H1 (cell line): Measurements from ENCODE around the gene ARHGEF40. TPM values are rescaled to one million over a fixed set of nuclear protein-coding genes. Genes with fewer than 3 reads are reported as not detected.

Experiments
- CTCF ChIA-PET: fragments of 300-600 bp; sonication (Branson Sonifier 250); formaldehyde crosslinking; loops from one replicate; lab custom pipeline; 2021; ENCODE audit not compliant: partially characterized antibody; lab: Charles Lee
- POLR2A ChIA-PET: fragments of 300-600 bp; sonication (Branson Sonifier 250); formaldehyde crosslinking; loops from one replicate; lab custom pipeline; 2021; ENCODE audit warnings: inconsistent platforms; ENCODE audit not compliant: partially characterized antibody; lab: Charles Lee
- DNase-seq, 2 experiments: peaks; one replicate each; pipeline versions ENCODE4 v3.0.0 to v3.0.0-alpha.2; 2010 to 2022; ENCODE audit warnings: low spot score in 2 of 2, low read depth in 1 of 2, mixed read lengths in 1 of 2
- FAIRE-seq: peaks from 2 replicates; lab custom pipeline; 2011; peaks lifted over from hg19 to GRCh38; lab: Jason Lieb, UNC
- H2AFZ ChIP-seq: 2 replicates; pipeline ENCODE4 v1.8.1; 2012; ENCODE audit warnings: low read length, inconsistent platforms
- H2AK5ac ChIP-seq: 2 replicates; pipeline ENCODE4 v1.6.1; 2013; ENCODE audit warnings: low read depth, low read length
- H2BK120ac ChIP-seq: replicated peaks from 2 replicates; pipeline ENCODE3; 2013; ENCODE audit warnings: low read depth, low read length, inconsistent platforms
- H2BK12ac ChIP-seq: 2 replicates; pipeline ENCODE4 v1.6.1; 2013; ENCODE audit warnings: low read depth, low read length
- H2BK15ac ChIP-seq: 2 replicates; pipeline ENCODE4 v1.6.1; 2013; ENCODE audit warnings: low read length
- H2BK20ac ChIP-seq: 2 replicates; pipeline ENCODE4 v1.6.1; 2013; ENCODE audit warnings: low read length
- H2BK5ac ChIP-seq: 2 replicates; pipeline ENCODE4 v1.6.1; 2013; ENCODE audit warnings: low read depth, low read length
- H3K14ac ChIP-seq: 2 replicates; pipeline ENCODE4 v1.6.1; 2013; ENCODE audit warnings: inconsistent platforms; ENCODE audit not compliant: insufficient read length
- H3K18ac ChIP-seq: 2 replicates; pipeline ENCODE4 v1.6.1; 2013; ENCODE audit warnings: low read length; ENCODE audit errors: extremely low read depth
- H3K23ac ChIP-seq: 2 replicates; pipeline ENCODE4 v1.6.1; 2013; ENCODE audit warnings: inconsistent platforms; ENCODE audit not compliant: insufficient read length
- H3K23me2 ChIP-seq: 2 replicates; pipeline ENCODE4 v1.6.1; 2013; ENCODE audit warnings: low read depth, low read length
- H3K27ac ChIP-seq: 2 replicates; pipeline ENCODE4 v1.6.1; 2011; ENCODE audit warnings: low read depth, low read length, inconsistent platforms
- H3K27me3 ChIP-seq, 4 experiments: replicated peaks in 1 of 4; 1 replicate in 1 of 4; 2 replicates in 3 of 4; pipeline versions ENCODE4 v1.6.1 to v1.8.1; 2011 to 2013; ENCODE audit warnings: low read length in 3 of 4, mild to moderate bottlenecking in 3 of 4, inconsistent platforms in 2 of 4, mixed read lengths in 2 of 4, moderate library complexity in 1 of 4; ENCODE audit not compliant: control insufficient read depth in 3 of 4, insufficient read depth in 3 of 4; ENCODE audit errors: extremely low read depth in 1 of 4
- H3K36me3 ChIP-seq, 4 experiments: 2 replicates each; pipeline versions ENCODE4 v1.6.1 to v1.8.1; 2011 to 2013; ENCODE audit warnings: mild to moderate bottlenecking in 4 of 4, low read length in 3 of 4, moderate library complexity in 2 of 4, control low read depth in 1 of 4, inconsistent platforms in 1 of 4; ENCODE audit not compliant: insufficient read depth in 4 of 4, control insufficient read depth in 2 of 4
- H3K4ac ChIP-seq: replicated peaks from 2 replicates; pipeline ENCODE3; 2013; ENCODE audit warnings: low read length, low read depth, mixed read lengths, inconsistent platforms; ENCODE audit not compliant: insufficient read length
- H3K4me1 ChIP-seq, 4 experiments: replicated peaks in 1 of 4; 1 replicate in 1 of 4; 2 replicates in 3 of 4; pipeline versions ENCODE4 v1.6.1 to v1.8.1; 2011 to 2013; ENCODE audit warnings: low read length in 3 of 4, inconsistent platforms in 2 of 4, mixed read lengths in 1 of 4; ENCODE audit not compliant: insufficient read depth in 4 of 4, control insufficient read depth in 3 of 4
- H3K4me2 ChIP-seq, 2 experiments: 2 replicates each; pipeline versions ENCODE4 v1.6.1 to v1.8.1; 2011 to 2013; ENCODE audit warnings: low read depth in 2 of 2, low read length in 2 of 2, control low read depth in 1 of 2, inconsistent platforms in 1 of 2, mild to moderate bottlenecking in 1 of 2; ENCODE audit not compliant: insufficient read depth in 1 of 2
- H3K4me3 ChIP-seq, 4 experiments: fragments of 200-600, 300-600 bp in 1 of 4; sonication (generic), shearing (Covaris generic), sonication (Bioruptor Twin) in 1 of 4; 2 replicates each; pipeline versions ENCODE4 v1.5.1 to v1.8.1; 2011 to 2016; ENCODE audit warnings: low read length in 4 of 4, low read depth in 3 of 4, control low read depth in 2 of 4, inconsistent platforms in 2 of 4, mild to moderate bottlenecking in 2 of 4, mixed read lengths in 1 of 4, moderate library complexity in 1 of 4; ENCODE audit not compliant: insufficient read depth in 2 of 4; ENCODE audit errors: extremely low read depth in 1 of 4
- H3K56ac ChIP-seq: replicated peaks from 2 replicates; pipeline ENCODE3; 2013; ENCODE audit warnings: low read depth, mild to moderate bottlenecking, mixed read lengths, low read length, inconsistent platforms; ENCODE audit not compliant: insufficient read length
- H3K79me1 ChIP-seq: 2 replicates; pipeline ENCODE4 v1.6.1; 2013; ENCODE audit warnings: low read depth, low read length, control low read depth
- H3K79me2 ChIP-seq, 2 experiments: 2 replicates each; pipeline versions ENCODE4 v1.6.1 to v1.8.1; 2012 to 2013; ENCODE audit warnings: low read length in 2 of 2, mild to moderate bottlenecking in 2 of 2, inconsistent platforms in 1 of 2; ENCODE audit not compliant: insufficient read depth in 2 of 2, control insufficient read depth in 1 of 2
- H3K9ac ChIP-seq, 4 experiments: replicated peaks in 1 of 4; 1 replicate in 1 of 4; 2 replicates in 3 of 4; pipeline versions ENCODE4 v1.6.1 to v1.8.1; 2011 to 2013; ENCODE audit warnings: low read depth in 3 of 4, low read length in 3 of 4, control low read depth in 2 of 4, mild to moderate bottlenecking in 2 of 4, moderate library complexity in 2 of 4, inconsistent platforms in 1 of 4; ENCODE audit errors: extremely low read depth in 1 of 4
- H3K9me3 ChIP-seq, 2 experiments: 2 replicates each; pipeline versions ENCODE4 v1.6.1 to v1.8.1; 2012 to 2013; ENCODE audit warnings: mild to moderate bottlenecking in 2 of 2, moderate library complexity in 2 of 2, control low read depth in 1 of 2, inconsistent platforms in 1 of 2, low read depth in 1 of 2, low read length in 1 of 2, mixed read lengths in 1 of 2; ENCODE audit not compliant: insufficient read depth in 2 of 2
- H4K20me1 ChIP-seq, 2 experiments: replicated peaks in 1 of 2; 2 replicates each; pipeline versions ENCODE3 to v1.8.1; 2011 to 2013; ENCODE audit warnings: inconsistent platforms in 2 of 2, low read length in 2 of 2, mild to moderate bottlenecking in 1 of 2; ENCODE audit not compliant: insufficient read depth in 2 of 2, control insufficient read depth in 1 of 2
- H4K5ac ChIP-seq: 2 replicates; pipeline ENCODE4 v1.6.1; 2013; ENCODE audit warnings: low read length, low read depth, mixed read lengths, inconsistent platforms; ENCODE audit not compliant: insufficient read length
- H4K8ac ChIP-seq: 2 replicates; pipeline ENCODE4 v1.8.0; 2013; ENCODE audit warnings: mild to moderate bottlenecking, moderate library complexity, low read length, inconsistent platforms; ENCODE audit not compliant: insufficient read depth; ENCODE audit errors: extremely low read depth
- H4K91ac ChIP-seq: replicated peaks from 2 replicates; pipeline ENCODE3; 2013; ENCODE audit warnings: low read length, mixed read lengths, inconsistent platforms; ENCODE audit not compliant: insufficient read length
- CREB1 ChIP-seq: IDR thresholded peaks from 2 replicates; pipeline ENCODE4 v1.6.1; 2012; ENCODE audit warnings: inconsistent platforms
- WGBS, 2 experiments: shearing (Covaris generic) in 1 of 2; methylation state at CpG; one replicate each; pipeline versions ENCODE4 v1.1.6 to v1.1.7; 2013 to 2015; ENCODE audit warnings: low lambda C conversion rate in 2 of 2, mixed read lengths in 2 of 2, inconsistent platforms in 1 of 2, low coverage in 1 of 2, missing lambda C conversion rate in 1 of 2; ENCODE audit not compliant: insufficient replicate concordance in 2 of 2, insufficient coverage in 1 of 2, insufficient read length in 1 of 2; ENCODE audit errors: extremely low coverage in 1 of 2, missing lambda C conversion rate in 1 of 2; 5-methylcytosine and 5-hydroxymethylcytosine counted together
- polyA plus RNA-seq, 7 experiments: library from polyadenylated mRNA; depleted of rRNA in 3 of 7; stranded (reverse) in 5 of 7; unstranded in 2 of 7; fragments of >200 nt in 5 of 7; fragments of 200-250 nt in 2 of 7; gene quantifications; 1 replicate in 5 of 7; 2 replicates in 1 of 7; 4 replicates in 1 of 7; pipeline versions ENCODE4 v1.2.1 to v1.2.3, GENCODE V29; 2011 to 2013; ENCODE audit warnings: missing spikeins in 2 of 7, mixed read lengths in 2 of 7
- total RNA-seq: library from RNA; stranded (reverse); fragmentation: NEBNext Ultra II Directional; extraction: Animal tissue kit (Norgen Biotek cat#: 25700); gene quantifications from 2 replicates; pipeline ENCODE4 v1.2.1, GENCODE V29; 2021

Gene ARHGEF40
- total and polyA plus RNA-seq, 2 of the 8 experiments (the other 6 are each of a cell fraction or from before 2014, with no cell fraction given) = 53.1 to 101 TPM

GRCh38 chr14:21069388-21070082 is 569 bp upstream of the ARHGEF40 start:
- Histone ChIP-seq H2BK15ac (no peak overlapping the region; the same call in 1 of the 2 replicates), H2AK5ac (no peak overlapping the region), H4K91ac (peak overlapping the region; percentile 61), H3K27me3 (peaks cover 0 to 4% (median 0%) of the 10 kb centered on the region in 4 experiments; a peak in 3 of 7 replicates), H2BK120ac (no peak overlapping the region), H4K5ac (peak overlapping the region; percentile 80), H3K27ac (peak overlapping the region; percentile 71; the same call in 1 of the 2 replicates), H3K4ac (peak overlapping the region; percentile 88), H2BK12ac (no peak overlapping the region), H2BK5ac (peak overlapping the region; percentile 71; the same call in 1 of the 2 replicates), H3K23ac (peak overlapping the region; percentile 52), H3K36me3 (peaks cover 9 to 14% (median 10%) of the 10 kb centered on the region in 4 experiments; a peak in 5 of 8 replicates), H3K4me2 (peak overlapping the region; percentile 94 to 96), H3K4me3 (peak overlapping the region; percentile 52 to 98 (median 82)), H3K14ac (no peak overlapping the region), H2AFZ (no peak overlapping the region), H4K8ac (peak overlapping the region; percentile 85), H3K4me1 (peaks cover 3 to 14% (median 8%) of the 10 kb centered on the region in 4 experiments), H3K23me2 (peaks cover 25% of the 10 kb centered on the region; the same call in 1 of the 2 replicates), H3K79me1 (no peaks in the 10 kb centered on the region), H3K79me2 (peaks cover 0 to 13% of the 10 kb centered on the region in 2 experiments; a peak in 2 of 4 replicates), H3K9me3 (no peaks in the 10 kb centered on the region), H4K20me1 (peaks cover under 1 to 2% of the 10 kb centered on the region in 2 experiments), H3K18ac (peak overlapping the region; percentile 83; the same call in 1 of the 2 replicates), H3K56ac (peak overlapping the region; percentile 71), H3K9ac (peak overlapping the region; percentile 66 to 76 (median 72)), H2BK20ac (no peak overlapping the region)
- ChIA-PET POLR2A (interaction anchor here (0.9 to 12.4 kb wide), 18 partner anchors 10 to 195 kb away, joined by 3 to 245 read pairs (median 5); partner anchors contain the start of genes RNASE8, TMEM253 and ZNF219), CTCF (interaction anchor here (1.1 to 6.6 kb wide), 23 partner anchors 13 to 98 kb away, joined by 3 to 110 read pairs (median 8); partner anchors contain the start of genes NDRG2, RNASE8, TMEM253 and ZNF219)
- peak in 1 of 2 experiments; percentile 81 for DNase-seq
- no peak for FAIRE-seq
- WGBS, 2 experiments = 1% methylated on average over 28 of the region's 40 CpGs; no CpG with 5 or more reads in 1 of the 2 experiments
- TF ChIP-seq CREB1 = no peak
